ENCODE measurements around the gene LCE6A.

DNA sequence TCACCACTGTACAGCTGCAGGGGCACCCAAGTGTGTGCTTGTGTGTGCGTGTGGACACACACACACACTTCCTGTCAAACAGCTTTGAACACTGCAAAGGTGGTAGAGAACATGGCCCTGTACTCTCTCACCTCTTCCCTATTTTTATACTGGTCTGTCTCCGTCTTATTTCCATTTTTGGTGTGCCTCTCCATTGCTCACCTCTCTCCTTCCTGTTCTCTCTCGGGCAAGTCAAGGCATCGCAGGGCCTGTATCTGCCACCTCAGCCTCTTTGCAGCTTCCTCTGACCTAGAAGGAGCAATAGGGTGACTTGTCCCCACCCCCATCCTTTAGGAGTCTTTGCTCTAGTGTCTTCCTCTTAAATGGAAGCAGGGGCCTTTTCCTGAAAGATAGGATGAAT lies 37.7 kb downstream of the LCE6A start:
- no peak for TF ChIP-seq YY1 (IDR thresholded peaks at IDR 0.05; ENCODE audit: insufficient read depth, insufficient read length)
- TF ChIP-seq ZNF274 (IDR thresholded peaks at IDR 0.05; ENCODE audit: low read depth, low read length): no peak
- TF ChIP-seq SUZ12 (IDR thresholded peaks at IDR 0.05; ENCODE audit: extremely low read depth, insufficient read depth, insufficient read length): no peak

All from NT2/D1 (cell line).